ENCODE results near the gene FOSB. TPM values are rescaled to one million over a fixed set of nuclear protein-coding genes. Genes with fewer than 3 reads are reported as not detected.

The FOSB gene
- total and polyA plus RNA-seq, 9 of the 15 experiments (the other 6 are each of a cell fraction or from before 2014, with no cell fraction given), result 0.11 to 2.7 (median 0.73) TPM

GRCh38 chr19:45455707-45456499 is 11.9 kb upstream of the FOSB start (continued):
- TF ChIP-seq ZNF766 (CRISPR knock-in tag; conservative IDR thresholded peaks at IDR 0.05) (peak; percentile 74; the same call in 1 of the 2 replicates), RB1 (IDR thresholded peaks at IDR 0.05; ENCODE audit: low read depth) (no peak), NCOA1 (IDR thresholded peaks at IDR 0.05; ENCODE audit: low read depth) (no peak), DACH1 (IDR thresholded peaks at IDR 0.05; ENCODE audit: partially characterized antibody) (peak; percentile 74), HDAC2 (IDR thresholded peaks at IDR 0.05) (peak; percentile 82; the same call in 1 of the 2 replicates), STAT5A (IDR thresholded peaks at IDR 0.05; ENCODE audit: borderline replicate concordance, low read length) (no peak; the same call in 1 of the 2 replicates), EGR1 (conservative IDR thresholded peaks at IDR 0.05) (peak; percentile 89), ZNF408 (CRISPR knock-in tag; IDR thresholded peaks at IDR 0.05; ENCODE audit: low read depth) (no peak), NUFIP1 (IDR thresholded peaks at IDR 0.05; ENCODE audit: partially characterized antibody) (no peak), SRSF7 (optimal IDR thresholded peaks at IDR 0.05; ENCODE audit: low read depth, low read length) (no peak), RBFOX2 (IDR thresholded peaks at IDR 0.05; ENCODE audit: low read depth, low read length) (peak; percentile 78), CTBP1 (IDR thresholded peaks at IDR 0.05; ENCODE audit: borderline replicate concordance) (peak; percentile 76), C11orf30 (IDR thresholded peaks at IDR 0.05; ENCODE audit: low read depth) (peak; percentile 63; the same call in 1 of the 2 replicates), KDM4B (IDR thresholded peaks at IDR 0.05; ENCODE audit: borderline replicate concordance in 2 of 2, low read depth in 1 of 2) (no peak)
- TF ChIP-seq, protein P1, sequence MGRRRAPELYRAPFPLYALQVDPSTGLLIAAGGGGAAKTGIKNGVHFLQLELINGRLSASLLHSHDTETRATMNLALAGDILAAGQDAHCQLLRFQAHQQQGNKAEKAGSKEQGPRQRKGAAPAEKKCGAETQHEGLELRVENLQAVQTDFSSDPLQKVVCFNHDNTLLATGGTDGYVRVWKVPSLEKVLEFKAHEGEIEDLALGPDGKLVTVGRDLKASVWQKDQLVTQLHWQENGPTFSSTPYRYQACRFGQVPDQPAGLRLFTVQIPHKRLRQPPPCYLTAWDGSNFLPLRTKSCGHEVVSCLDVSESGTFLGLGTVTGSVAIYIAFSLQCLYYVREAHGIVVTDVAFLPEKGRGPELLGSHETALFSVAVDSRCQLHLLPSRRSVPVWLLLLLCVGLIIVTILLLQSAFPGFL (CRISPR knock-in tag; IDR thresholded peaks at IDR 0.05), result no peak
- TF ChIP-seq, protein P2, sequence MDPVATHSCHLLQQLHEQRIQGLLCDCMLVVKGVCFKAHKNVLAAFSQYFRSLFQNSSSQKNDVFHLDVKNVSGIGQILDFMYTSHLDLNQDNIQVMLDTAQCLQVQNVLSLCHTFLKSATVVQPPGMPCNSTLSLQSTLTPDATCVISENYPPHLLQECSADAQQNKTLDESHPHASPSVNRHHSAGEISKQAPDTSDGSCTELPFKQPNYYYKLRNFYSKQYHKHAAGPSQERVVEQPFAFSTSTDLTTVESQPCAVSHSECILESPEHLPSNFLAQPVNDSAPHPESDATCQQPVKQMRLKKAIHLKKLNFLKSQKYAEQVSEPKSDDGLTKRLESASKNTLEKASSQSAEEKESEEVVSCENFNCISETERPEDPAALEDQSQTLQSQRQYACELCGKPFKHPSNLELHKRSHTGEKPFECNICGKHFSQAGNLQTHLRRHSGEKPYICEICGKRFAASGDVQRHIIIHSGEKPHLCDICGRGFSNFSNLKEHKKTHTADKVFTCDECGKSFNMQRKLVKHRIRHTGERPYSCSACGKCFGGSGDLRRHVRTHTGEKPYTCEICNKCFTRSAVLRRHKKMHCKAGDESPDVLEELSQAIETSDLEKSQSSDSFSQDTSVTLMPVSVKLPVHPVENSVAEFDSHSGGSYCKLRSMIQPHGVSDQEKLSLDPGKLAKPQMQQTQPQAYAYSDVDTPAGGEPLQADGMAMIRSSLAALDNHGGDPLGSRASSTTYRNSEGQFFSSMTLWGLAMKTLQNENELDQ (CRISPR knock-in tag; IDR thresholded peaks at IDR 0.05; ENCODE audit: borderline replicate concordance), result no peak
- TF ChIP-seq, protein P3, sequence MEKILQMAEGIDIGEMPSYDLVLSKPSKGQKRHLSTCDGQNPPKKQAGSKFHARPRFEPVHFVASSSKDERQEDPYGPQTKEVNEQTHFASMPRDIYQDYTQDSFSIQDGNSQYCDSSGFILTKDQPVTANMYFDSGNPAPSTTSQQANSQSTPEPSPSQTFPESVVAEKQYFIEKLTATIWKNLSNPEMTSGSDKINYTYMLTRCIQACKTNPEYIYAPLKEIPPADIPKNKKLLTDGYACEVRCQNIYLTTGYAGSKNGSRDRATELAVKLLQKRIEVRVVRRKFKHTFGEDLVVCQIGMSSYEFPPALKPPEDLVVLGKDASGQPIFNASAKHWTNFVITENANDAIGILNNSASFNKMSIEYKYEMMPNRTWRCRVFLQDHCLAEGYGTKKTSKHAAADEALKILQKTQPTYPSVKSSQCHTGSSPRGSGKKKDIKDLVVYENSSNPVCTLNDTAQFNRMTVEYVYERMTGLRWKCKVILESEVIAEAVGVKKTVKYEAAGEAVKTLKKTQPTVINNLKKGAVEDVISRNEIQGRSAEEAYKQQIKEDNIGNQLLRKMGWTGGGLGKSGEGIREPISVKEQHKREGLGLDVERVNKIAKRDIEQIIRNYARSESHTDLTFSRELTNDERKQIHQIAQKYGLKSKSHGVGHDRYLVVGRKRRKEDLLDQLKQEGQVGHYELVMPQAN (IDR thresholded peaks at IDR 0.05; ENCODE audit: borderline replicate concordance), result peak; percentile 75; the same call in 1 of the 2 replicates
- TF ChIP-seq, protein P4, sequence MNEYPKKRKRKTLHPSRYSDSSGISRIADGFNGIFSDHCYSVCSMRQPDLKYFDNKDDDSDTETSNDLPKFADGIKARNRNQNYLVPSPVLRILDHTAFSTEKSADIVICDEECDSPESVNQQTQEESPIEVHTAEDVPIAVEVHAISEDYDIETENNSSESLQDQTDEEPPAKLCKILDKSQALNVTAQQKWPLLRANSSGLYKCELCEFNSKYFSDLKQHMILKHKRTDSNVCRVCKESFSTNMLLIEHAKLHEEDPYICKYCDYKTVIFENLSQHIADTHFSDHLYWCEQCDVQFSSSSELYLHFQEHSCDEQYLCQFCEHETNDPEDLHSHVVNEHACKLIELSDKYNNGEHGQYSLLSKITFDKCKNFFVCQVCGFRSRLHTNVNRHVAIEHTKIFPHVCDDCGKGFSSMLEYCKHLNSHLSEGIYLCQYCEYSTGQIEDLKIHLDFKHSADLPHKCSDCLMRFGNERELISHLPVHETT (CRISPR knock-in tag; conservative IDR thresholded peaks at IDR 0.05 in 1 of 2, IDR thresholded peaks at IDR 0.05 in 1 of 2), result peak in 1 of 2 experiments; percentile 38; a peak in 1 of 4 replicates
- TF ChIP-seq, protein P5, sequence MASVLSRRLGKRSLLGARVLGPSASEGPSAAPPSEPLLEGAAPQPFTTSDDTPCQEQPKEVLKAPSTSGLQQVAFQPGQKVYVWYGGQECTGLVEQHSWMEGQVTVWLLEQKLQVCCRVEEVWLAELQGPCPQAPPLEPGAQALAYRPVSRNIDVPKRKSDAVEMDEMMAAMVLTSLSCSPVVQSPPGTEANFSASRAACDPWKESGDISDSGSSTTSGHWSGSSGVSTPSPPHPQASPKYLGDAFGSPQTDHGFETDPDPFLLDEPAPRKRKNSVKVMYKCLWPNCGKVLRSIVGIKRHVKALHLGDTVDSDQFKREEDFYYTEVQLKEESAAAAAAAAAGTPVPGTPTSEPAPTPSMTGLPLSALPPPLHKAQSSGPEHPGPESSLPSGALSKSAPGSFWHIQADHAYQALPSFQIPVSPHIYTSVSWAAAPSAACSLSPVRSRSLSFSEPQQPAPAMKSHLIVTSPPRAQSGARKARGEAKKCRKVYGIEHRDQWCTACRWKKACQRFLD (CRISPR knock-in tag; IDR thresholded peaks at IDR 0.05), result peak; percentile 68
